Activated CD4-positive, alpha-beta T cell treated with anti-CD3 and anti-CD28 coated beads, Interleukin-2, amount 50 U/mL, for 1 hour (primary cell): ENCODE data around the gene PDE8A.
"Not testable (repeated sequence)": the region's sequence is repeated elsewhere in the genome, so short reads cannot be mapped to it uniquely, and the experiment has no call there.

Experiments
- DNase-seq: peaks from one replicate; pipeline ENCODE4 v3.0.0-alpha.2; 2020

PDE8A gene

DNA sequence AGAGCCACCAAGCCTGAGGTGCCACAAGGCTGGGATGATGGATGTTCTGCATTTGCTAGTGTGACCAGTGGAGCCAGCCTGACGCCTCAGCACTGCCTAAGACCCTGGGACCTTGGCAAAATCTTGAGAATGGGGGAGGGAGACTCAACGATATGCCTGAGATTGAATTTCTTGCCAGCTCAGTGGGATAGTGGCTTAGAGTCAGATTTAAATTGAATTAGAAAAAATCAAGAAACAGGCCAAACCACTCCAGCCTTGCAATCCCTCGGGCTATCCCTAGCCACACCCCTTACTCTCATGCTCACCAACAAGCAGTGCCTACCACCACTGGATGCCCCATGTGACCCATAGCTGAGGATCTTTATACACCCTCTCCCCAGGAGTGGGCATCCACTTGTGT is 18.7 kb upstream of the PDE8A start:
- no peak for DNase-seq

DNA sequence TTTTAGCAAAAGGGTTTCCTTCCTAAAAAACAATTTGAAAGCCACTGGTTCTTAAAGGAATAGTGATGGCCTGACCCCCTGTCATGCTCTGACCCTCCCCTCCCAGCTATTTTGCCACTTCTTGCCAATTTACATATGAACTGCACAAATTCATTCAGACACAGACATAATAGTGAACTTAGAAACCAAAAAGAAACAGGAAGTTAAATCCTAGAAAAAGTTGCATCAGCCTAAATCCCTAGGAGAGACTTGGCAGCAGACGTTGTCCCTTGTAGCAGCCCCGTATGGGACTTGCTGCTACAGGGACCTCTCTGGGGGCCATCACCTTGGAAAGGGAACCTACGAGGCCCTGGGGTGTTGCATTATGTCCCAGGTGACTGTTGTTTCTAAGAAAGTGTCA is 14.3 kb upstream of the PDE8A start:
- DNase-seq = no peak

DNA sequence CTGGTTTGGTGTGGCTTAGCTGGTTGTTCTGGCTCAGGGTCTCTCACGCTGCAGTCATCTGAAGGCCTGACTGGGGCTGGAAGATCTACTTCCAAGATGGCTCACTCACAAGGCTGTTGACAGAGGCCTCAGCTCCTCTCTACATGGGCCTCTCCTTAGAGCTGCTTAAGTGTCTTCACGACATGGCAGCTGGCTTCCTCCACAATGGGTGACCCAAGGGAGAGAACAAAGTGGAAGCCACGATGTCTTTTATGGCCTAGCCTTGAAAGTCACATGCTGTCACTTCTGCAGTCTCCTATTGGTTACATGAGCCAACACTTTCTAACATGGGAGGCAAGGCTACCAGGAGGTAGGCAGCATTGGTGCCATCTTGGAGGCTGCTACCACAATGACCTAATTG is 13.4 kb upstream of the PDE8A start:
- DNase-seq = no peak

DNA sequence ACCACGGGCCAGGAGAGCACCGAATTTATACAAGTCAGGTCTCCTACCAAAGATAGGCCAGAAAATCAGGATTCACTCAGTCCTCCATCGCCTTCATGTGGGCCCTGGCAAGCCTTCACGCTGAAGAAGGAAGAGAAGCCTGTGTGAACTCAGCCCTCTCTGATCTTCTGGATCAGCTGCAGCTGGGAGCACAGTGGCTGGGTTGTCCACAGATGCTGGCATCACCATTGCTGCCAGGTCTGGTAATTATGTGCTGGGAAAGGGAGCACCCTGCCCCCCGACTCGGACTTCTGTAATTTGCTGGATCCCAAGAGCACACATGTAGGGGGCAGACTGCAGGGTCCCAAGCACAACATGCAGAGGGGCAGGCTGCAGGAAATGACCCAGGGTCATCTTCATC is 12.4 kb upstream of the PDE8A start:
- no peak for DNase-seq

DNA sequence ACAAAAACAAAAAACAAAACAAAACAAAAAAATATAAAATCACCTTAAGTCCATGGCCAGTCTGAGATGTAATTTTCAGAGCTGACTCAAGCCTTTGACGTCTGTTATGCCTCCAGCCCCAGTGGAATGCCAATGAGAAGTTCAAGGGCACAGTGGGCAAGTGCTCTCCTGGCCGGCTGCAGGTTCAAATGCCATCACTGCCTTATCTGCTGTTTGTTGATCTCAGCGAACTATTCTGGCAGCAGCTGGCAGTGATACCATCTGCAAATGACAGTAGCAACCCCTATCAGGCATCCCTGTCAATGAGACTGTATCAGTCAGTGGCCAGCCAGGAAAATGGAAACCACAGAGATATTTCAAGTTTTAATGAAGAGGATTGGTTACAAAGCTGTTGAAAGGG is 10.8 kb upstream of the PDE8A start:
- DNase-seq = no peak

DNA sequence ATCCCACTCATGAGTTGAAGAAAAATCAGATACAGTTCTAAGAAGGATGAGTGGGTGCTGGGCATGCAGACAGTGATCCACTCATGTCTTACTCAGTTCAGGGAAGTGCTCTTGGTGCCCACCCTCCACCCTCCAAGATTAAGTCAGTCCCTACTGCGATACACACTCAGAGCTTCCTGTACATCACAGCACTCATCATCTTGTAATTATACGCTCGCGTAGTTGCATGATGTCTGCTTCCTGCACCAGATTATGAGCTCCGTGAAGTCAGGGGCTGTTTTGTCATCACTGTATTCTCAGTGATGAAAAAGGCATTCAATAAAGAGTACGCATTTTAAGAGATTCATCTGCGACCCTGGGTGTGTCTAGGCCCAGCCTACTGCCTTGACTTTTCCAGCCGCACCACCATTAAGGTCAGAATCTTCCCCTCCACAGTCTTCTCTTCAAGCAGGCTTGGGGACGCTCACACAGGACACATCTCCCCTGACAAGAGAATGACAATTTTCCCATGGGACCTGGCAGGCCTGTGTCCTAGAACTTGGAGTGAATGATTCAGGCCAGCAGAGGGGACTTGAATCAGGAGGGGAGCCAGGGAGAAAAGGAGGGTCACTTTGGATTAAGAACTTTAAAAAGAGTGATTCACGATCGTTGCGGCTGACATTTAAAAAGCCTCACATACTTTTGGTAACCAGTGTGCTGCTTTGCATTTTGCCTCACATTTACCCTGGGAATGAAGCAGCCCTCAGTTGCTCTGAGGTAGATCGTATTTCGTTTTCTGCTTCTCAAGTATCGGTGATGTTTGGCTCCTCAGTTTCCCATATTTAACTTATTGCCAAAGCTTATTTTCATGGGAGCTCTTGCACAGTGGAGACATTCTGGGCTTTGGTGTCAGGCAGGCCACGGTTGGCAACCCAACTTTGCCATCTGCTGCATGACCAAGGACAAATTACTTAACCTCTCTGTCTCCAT is 7.9 kb upstream of the PDE8A start:
- no peak for DNase-seq

DNA sequence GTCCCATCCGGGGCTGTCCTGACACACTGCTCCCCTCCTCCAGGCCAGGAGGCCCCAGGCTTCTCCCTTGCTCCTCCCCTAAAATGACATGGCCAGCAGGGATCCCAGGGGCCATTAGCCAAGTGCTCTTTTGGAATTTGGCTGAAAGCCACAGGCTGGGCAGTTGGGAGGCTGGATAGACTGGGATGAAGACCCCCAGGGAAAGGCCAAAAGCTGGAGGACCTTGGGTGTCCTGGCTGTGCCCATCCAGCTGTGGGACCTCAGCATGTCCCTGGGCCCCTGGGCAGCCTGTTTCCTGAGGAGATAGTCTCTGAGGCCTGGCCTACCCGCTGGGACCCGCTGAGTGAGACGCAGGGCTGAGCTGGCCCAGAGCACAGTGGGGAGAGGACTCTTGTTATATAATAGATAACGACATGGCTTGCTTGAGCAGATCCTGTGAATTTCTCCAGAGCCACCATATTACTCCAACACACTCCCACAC is 5.7 kb upstream of the PDE8A start:
- no peak for DNase-seq

DNA sequence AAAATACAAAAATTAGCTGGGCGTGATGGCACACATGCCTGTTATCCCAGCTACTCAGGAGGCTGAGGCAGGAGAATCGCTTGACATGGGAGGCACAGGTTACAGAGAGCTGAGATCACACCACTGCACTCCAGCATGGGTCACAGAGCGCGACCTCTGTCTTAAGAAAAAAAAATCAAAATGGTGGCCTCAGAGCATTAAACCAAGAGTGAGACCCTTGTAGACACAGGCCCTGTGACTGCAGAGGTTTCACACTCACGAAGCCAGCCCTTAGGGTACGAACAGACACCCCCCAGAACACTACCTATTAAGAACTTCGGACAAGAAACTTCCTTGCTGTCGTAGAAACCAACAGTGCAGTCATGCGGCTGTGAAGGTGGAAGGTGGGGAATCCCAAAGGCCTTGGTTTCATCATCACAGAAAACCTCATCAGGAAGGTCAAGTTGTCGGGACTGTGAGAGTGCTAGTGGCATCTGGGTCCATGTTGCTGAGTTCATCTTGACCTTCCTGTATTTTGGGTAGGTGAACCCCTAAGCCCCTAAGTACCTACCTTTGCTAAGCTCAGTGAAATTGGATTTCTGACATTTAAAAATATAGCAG is 4.8 kb upstream of the PDE8A start:
- no peak for DNase-seq

DNA sequence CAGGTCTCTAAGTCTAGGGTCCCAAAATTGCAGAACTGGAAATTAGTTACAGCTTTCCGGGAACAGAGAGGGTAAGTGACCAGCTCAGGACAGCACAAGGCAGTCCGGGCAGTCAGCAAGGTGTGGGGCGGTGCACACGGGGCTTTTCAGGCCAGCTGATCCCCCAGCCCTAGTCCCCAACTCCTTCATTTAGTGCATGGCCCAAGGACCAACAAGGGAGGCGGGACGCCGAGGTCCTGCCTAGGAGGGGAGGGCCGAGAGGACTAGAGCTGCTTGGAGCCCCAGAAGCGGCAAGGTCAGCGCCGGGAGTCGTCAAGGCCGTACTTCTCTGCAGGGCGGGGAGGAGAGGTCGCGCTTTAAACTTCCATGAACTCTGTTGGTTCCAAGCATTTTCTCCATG is 2.0 kb upstream of the PDE8A start:
- no peak for DNase-seq

DNA sequence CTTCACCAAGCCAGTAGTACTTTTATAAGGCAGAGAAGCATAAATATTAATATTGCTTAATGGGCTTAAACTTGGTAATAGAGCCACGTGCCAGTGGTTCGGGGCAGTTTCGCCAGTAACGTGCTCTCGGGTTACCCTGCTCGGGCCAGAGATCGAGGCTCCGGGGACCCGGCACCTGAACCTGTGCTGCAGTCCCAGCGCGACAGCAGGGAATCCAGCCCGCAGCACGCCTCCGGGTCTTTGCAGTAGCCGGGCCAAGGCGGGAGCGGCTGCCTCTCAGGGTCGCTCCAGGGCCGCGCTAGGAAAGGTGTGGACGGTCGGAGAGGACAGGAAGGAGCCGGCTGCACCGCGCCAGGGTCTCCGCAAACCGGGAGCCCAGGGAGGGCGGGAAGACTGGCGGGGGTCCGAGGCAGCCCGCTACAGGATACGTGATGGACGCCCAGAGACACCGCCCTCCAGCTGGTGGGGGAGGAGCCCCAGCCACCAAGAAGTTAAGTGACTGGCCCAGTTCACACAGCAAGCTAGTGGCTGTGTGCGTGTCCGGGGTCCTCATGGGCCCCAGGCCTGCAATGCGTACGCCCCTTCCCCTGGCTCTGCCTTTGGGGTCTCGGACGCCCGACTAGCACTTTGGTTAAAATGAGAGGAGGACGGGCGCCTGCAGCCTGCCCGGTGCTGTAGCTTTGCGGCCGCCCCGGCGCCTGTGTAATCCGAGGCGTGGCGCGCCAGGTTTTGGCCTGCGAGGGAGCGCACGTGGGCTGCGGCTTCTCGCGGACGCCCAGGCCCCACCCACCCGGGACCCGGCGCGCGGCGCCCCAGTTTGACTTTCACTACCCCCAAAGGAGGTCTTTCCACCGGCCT is 1.2 kb upstream of the PDE8A start:
- peak; percentile 86 for DNase-seq

DNA sequence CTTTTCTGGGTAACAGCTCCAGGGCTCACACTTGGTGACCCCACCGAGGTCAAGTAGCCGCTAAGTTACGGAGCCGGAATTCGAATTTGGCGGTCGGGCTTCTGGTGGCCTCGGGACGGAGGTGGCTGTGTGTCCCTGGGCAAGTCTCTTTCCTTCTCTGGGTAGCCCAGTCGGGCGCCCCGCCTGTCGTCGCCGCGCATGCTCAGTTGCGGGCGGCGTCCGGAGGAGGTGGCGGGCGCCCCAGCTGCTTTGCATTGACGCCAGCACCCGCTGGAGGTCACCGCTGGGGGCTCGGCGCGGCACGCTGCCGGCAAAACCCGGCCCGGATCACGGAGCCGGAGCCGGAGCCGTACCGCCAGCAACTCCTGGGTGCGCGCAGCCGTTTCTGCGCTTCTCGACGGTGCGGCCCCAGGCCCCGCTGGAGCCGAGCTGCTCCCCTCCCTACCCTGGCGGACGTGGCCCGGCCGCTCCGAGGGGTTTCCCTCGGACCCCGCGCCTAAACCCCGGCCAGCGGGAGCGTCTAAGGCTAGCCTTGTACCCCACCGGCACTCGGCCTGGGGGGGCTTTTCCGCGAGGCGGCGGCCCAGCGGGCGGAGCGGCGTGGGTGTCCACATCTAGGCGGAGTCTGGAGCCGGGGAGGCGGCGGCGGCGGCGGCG is 474 bp upstream of the PDE8A start:
- DNase-seq = peak; percentile 94

DNA sequence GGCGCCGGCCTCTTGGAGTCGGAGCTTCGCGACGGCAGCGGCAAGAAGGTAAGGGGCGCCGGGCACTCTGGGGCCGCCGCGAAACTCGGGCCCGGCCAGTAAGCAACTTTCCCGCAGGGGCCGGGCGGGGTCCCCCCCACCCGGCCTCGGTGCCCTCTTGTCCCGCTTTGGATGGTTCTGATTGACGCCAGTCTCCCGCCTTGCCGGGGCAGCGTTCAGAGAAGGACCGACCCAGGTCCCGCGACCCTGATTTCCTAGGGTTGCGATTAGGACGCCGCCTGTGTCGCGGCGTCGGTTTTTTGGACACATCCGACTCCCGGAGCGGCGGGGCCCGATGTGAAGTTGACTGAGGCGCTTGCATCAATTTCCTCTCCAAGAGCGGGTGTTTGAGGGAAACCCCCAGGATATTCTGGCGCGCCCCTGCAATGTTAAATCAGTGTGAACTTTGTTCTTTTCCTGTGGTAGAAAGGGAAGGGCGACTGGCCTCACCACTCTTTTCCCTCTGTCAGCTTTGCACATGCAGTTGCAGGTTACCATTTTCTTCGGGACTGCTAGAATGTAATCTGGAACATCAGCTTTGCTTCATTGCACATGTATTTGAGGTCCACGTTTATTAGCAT is 755 bp downstream of the PDE8A start:
- DNase-seq = peak; percentile 52

DNA sequence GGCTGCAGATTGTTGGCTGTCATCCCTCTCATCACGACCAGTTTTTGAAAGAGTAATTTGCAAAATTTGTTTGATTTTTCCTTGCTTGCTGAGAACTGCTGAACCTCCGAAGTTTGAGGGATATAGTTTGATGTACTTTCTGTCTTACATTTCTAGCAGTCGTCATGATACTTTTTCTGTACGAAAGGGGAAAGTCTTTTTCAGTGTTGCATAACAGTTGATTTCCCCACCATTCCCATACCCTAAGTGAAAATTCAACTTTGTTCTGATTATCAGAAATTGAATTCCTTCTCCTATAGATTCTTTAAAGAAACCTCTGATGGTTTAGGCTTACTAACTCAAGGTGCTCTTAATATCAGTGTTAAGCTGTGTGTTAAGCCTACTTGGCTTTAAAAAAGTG is 1.6 kb downstream of the PDE8A start:
- no peak for DNase-seq

DNA sequence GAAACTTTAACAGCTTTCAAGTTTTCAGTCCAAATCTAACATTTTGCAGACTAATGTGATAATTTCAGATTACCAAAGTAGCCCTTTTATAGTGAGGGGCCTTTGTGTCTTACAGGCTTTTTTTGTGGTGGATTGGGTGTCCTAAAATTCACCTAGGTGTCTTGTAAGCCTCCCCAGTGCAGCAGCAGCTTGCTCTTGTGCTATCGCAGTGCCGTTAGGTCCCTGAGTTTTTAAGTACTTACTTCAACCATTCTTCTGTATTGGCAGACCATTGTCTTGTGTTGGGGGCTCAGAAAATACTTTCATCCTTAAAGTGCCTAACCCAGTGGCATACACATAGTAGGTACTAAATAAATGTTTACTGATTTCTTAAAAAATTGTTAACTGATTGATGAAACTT is 2.1 kb downstream of the PDE8A start:
- DNase-seq = no peak

DNA sequence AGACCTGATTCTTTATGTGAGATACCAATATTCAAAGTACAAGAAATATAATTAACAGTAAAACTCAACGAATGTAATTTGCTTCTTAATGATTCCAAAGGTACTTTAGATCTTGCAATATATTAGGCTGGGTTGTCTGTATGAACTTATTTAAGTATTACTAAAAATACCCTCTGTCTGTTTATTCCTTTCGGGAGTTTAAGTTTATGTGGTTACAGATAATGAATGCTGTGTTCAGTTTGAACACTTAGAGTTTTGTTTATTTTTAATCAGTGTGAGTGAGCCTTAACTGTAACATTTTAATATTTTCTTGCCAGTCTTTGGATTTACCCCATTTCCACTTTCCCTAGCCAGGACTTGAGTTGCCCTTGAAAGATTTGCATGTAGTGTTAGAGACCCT is 3.5 kb downstream of the PDE8A start:
- DNase-seq = no peak

DNA sequence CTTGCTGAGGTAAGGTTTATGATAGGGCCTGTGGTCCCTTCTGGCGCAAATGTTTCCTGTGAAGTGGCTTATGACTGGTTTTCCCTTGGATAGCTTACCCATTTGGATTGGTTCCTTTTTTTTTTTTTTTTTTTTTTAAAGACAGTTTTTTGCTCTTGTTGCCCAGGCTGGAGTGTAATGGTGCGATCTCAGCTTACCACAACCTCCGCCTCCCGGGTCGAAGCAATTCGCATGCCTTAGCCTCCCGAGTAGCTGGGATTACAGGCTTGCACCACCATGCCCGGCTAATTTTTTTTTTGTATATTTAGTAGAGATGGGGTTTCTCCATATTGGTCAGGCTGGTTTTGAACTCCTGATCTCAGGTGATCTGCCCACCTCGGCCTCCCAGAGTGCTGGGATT is 5.7 kb downstream of the PDE8A start:
- DNase-seq = not testable (repeated sequence)

DNA sequence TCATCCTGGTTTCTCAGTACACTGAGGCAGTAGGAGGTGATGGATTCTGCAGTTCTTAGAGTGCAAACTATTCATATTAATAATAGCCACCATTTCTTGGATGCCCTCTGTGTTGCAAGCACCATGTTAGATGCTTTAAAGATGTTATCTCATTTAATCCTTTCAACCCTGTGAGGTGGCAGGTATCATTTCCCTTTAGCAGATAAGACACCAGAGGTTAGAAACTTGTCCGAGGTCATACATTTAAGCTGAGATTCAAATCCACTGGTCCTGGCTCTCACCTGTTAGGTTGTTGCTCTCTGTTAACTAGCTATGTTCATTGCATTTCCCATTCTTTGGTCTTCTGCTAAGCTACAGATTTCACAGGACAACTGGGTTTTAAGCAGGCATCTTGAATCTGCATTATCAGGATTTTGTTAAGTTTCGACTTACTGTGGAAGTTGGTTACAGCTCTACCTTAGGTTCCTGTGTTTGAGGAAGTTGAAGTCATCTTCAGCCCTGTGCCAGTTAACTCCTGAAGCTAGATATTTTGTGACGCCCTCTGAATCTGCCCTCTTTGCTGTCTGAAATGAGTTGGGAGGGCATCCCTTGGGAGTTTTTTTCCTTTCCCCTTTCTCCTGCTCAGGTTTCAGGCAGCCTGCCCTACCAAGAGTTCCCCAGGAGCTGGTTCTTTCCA is 6.4 kb downstream of the PDE8A start:
- DNase-seq = no peak

DNA sequence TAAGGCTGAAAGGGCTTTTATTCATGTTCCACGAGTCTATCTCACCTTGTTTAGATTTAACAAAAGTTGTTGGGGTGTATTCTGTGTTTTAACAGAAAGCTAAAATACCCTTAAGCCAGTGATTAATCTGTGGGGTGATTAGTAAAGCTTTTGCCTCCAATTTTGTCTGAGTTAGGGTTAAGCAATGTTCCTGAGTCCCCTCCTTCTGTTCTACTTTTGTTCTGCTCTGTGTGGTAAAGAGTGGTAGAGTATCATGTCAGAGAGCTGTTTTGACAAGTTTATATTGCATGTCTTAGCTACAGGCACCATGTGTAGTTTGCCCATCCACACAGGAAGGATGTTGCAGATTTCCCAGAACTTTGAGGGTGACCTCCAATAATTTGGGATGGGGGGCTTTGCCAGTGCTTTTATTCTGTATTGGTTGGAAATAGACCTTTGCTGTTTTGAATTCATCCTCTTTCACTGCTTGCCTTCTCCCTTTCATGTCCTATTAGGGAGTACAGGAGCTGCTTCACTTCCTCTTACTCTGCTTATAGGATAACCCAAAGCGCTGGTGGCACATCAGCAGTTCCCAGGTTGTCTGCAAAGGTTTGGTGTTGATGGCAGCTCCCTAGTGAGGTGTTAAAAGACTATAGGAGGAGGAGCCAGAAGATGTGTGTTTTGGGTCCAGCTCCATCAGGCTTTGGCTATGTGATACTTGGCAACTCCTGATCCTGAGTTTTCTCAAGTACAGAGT is 7.4 kb downstream of the PDE8A start:
- no peak for DNase-seq

DNA sequence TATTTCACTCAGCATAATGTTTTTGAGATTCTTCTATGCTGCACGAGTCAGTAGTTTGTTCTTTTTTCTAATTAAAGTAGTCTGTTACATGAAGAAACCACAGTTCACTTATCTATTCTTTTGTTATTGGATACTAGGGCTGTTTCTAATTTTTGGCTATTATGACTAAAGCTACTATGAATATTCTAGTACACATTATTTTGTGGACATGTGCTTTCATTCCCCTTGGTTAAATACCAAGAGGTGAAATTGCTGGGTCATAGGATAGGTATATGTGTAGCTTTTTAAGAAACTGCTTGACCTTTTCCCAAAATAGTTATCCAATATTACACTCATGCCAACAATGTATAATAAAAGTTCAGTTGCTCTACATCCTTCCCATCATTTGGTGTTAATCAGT is 8.9 kb downstream of the PDE8A start:
- DNase-seq = no peak

DNA sequence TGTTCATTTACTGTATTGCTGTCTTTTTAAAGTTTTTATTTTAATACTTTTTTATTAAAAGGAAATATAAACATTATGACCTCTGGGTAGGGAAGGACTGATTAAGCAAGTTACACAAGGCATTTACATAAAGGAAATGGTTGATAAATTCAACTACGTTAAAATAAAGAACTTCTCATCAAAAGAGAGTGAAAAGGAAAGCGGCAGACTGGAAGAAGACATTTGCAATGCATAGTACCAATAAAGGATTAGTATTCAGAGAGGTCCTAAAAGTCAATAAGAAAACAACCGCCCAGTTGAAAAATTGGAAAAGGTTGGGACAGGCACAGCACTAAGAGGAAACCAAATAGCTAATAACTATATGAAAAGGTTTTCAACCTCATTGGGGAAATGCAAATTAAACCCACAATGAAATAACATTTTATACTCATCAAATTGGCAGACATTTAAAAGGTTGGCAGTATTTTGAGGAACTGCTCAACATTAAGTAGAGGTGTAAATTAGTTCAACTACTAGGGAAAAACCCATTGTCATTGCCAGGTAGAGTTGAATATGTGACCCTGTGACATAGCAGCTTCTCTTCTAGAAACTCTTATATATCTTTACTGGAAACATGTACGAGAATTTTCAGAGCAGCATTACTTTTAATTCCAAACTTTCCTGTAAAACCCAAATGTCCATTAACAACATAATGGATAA is 9.5 kb downstream of the PDE8A start:
- no peak for DNase-seq
